ENCODE measurements around the gene C7orf57.
A peak's percentile ranks its signal among the peaks of the same experiment; 100 is the strongest.

C7orf57 gene

DNA sequence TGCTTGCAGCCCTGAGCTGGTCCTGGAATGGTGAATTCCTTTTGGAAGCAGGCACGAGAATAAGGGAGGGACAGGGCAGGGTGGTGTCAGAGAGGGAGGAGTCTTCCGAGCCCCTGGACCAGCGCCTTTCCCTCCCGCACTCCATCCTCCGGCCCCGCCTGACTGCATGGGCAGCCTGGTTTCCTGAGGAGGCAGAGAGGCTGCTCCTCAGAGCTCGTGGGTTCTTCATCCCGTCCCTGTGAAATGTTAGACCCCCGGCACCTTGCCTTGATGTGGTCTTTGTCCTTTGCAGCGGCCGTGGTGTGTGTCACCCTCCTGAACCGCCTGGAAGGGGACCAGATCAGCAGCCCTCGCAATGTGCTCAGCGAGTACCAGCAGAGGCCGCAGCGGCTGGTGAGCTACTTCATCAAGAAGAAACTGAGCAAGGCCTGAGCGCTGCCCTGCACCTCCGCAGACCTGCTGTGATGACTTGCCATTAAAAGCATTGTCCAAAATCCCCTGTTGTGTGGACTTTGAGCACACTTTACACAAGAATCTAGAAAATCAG, 72.7 kb downstream of the C7orf57 start:
- no peak for DNase-seq (ENCODE audit: low read depth)
- H3K4me3 ChIP-seq (ENCODE audit: low read depth, low read length) = no peak overlapping the region
- TF ChIP-seq, protein P1, sequence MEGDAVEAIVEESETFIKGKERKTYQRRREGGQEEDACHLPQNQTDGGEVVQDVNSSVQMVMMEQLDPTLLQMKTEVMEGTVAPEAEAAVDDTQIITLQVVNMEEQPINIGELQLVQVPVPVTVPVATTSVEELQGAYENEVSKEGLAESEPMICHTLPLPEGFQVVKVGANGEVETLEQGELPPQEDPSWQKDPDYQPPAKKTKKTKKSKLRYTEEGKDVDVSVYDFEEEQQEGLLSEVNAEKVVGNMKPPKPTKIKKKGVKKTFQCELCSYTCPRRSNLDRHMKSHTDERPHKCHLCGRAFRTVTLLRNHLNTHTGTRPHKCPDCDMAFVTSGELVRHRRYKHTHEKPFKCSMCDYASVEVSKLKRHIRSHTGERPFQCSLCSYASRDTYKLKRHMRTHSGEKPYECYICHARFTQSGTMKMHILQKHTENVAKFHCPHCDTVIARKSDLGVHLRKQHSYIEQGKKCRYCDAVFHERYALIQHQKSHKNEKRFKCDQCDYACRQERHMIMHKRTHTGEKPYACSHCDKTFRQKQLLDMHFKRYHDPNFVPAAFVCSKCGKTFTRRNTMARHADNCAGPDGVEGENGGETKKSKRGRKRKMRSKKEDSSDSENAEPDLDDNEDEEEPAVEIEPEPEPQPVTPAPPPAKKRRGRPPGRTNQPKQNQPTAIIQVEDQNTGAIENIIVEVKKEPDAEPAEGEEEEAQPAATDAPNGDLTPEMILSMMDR (conservative IDR thresholded peaks at IDR 0.05; ENCODE audit: low read depth, low read length) = no peak

DNA sequence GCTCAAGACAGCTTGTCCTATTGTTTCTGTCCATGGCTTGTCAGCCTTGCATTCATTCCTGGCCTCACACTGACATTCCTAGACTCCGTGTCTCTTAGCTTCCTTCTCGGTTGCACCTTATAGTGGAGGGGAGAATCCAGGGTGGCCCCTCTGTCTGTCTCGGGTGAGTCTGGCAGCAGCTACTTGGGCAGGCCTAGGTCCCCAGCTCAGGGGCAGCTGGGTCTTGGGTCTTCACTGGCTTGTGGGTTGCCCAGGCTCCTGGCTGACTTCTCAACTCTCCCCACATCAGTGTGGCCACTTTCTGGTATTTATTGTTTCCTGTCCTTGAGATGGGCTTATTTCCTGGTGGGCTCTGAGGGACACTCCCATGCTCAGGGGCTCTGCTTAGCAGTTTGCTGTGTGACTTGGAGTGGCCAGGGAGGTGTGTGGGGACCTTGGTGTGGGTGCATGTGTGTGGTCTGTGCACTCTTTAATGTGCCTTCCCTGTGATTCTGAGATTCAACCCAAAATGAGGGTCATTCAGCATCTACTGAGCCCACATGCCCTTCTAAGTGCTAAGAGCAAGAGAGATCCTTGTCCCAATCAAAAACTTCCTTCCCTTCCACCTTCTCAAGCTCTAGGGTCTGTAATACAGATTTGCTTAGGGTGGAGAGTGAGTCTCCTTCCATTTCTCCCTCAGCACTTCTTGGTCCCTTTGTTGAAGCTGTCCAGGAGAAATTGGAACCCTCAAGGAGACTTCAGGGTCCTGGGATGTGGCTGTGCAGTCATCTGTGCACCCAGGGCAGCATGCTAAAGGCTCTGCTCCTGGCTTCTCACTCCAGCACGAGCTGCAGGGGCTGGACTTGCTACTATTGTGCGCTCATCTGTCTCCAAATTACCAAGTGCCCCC, 73.9 kb downstream of the C7orf57 start:
- TF ChIP-seq, protein P1 (conservative IDR thresholded peaks at IDR 0.05; ENCODE audit: low read depth, low read length) = no peak
- no peak for DNase-seq (ENCODE audit: low read depth)
- H3K4me3 ChIP-seq (ENCODE audit: low read depth, low read length) = no peak overlapping the region

DNA sequence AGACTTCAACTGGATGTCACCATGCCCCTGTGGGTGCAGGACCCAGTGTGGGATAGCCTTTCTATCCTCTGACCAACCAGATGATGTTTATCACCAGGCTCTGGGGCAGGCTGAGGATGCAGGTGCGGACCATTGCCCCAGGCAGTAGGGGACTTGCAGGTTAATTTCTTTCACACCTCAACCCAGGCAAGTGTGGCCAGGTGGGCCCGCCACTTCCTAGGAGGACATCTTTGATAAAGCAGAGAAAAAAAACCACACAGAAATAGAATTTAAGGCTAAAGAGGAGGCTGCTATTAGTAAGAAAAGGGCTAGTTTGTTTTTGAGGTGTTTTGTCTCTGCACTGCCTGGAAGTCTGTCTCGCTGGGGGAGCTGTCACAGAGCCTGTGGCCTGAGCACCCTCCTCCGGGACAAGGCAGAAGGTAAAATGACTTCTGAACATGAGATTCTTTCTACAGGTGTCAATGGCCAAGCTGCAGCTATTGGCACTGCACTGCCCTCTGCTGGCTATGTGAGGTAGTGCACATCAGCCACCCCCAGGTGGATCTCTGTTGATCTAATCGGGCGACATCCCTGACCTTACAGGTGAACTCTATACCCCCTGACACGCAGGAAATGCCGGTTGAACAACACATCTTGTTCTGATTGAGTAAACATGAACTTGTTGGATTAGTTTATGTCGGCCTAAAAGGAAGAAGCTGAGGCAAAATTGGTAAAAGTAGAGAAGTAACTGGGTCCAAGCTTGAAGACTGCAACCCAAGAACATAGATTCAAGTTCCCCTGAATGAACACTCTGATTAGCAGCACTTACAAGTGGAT, 74.7 kb downstream of the C7orf57 start:
- TF ChIP-seq, protein P1 (conservative IDR thresholded peaks at IDR 0.05; ENCODE audit: low read depth, low read length) = peak; percentile 100
- DNase-seq (ENCODE audit: low read depth) = peak; percentile 49
- no peak overlapping the region for H3K4me3 ChIP-seq (ENCODE audit: low read depth, low read length)

DNA sequence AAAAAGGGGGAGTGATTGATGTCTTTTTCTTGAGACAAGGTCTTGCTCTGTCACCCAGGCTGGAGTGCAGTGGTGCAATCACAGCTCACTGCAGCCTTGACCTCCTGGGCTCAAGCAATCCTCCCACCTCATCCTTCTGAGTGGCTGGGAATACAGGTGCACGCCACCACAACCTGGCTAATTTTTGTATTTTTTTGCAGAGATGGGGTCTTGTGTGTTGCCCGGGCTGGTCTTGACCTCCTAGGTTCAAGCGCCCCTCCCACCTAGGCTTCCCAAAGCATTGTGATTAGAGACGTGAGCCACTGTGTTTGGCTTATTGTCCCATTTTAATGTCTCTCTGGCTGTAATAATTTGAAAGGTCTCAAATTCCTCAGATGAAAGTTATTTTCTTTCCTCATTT, 75.5 kb downstream of the C7orf57 start:
- no peak for DNase-seq (ENCODE audit: low read depth)
- no peak overlapping the region for H3K4me3 ChIP-seq (ENCODE audit: low read depth, low read length)
- TF ChIP-seq, protein P1 (conservative IDR thresholded peaks at IDR 0.05; ENCODE audit: low read depth, low read length) = no peak

Data from choroid plexus epithelial cell (primary cell).